GM19328 (cell line): ENCODE measurements around the gene JMJD8.

Experiments used
- ATAC-seq: cut with Tn5 transposase; IDR thresholded peaks from one replicate; pipeline ENCODE4 v1.9.1; 2021; ENCODE audit warnings: mild to moderate bottlenecking, moderate library complexity; ENCODE audit not compliant: unreplicated experiment

The JMJD8 gene

DNA sequence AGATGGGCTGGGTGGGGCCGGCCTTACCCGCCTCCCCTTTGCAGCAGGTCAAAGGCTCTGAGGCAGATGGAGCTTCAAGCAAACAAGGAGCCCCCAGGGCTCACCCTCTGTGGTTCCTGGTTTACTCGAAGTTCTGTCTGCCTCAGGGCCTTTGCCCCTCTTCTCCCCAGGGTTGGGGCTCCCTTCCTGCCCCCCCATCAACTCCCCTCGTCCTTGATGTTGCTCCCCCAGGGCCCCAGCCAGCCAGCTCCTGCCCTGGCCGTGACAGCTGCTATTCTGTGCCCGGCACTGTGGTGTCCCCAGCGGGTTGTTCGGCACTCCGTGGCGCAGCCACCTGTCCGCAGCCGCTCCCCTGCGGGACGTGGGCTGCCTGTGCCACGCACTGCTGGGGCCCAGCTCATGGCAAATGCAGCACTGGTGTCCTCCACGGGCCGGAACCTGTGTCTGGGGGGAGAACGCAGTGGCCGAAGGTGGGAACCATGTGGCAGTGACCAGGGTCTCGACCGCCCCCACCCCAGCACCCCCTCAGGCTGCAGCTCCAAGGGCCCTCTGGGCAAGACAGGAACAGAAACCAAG is 26.5 kb upstream of the JMJD8 start:
- ATAC-seq, result no peak

DNA sequence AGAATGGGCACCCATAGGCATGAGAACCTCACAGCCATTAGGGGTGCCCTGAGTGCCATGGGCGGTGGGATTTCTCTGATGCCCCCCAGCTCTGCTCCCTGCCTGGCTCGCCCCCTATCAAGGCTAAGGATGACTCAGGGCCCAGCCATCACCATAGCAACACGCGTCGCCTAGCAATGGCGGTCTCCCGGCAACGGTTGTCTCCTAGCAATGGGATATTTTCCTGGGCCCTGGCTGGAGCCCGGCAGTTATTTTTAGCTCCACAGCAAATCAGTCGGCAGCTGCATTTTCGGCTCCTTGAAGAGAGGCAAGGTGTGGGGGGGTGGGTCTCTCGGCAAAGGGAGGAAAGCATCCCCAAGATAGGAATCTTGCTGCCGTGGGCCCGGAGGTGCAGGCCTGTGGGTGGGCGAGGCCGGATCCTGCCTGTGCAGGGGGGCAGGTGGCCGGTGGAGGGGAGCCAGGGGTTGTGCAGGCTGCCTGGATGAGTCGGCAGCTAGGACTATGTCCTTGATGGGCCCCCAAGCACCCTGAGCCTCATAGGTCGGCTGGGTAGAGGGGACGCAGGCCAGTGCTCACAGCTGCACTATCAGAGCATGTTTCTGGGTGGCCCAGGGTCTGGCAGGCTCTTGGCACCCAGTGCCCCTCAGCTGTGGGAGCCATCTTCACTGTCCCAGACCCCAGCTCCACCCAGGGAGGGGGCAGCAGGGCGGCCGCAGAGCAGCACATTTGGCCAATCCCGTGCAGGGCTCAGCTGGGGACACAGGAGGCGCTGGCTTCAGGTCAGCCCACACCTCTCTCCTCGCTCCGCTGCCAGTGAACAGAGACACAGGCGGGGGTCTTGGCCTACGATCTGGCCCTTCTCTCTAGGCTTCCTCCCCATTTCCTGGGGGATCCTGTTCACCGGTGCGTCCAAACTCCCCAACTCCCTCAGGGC is 25.7 kb upstream of the JMJD8 start:
- no peak for ATAC-seq

DNA sequence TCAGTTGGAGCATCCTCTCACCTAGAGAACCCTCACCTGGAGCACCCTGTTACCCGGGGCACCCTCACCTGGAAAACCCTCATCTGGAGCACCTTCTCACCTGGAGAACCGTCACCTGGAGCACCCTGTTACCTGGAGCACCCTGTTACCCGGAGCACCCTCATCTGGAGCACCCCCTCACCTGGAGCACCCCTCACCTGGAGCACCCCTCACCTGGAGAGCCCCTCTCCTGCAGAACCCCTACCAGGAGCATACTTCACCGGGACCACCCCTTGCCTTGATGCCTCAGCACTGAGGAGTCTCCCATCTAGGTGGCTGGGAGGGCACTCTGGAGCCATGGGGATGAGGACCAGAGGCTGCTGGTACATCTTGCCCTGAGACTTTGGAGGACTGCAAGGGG is 24.8 kb upstream of the JMJD8 start:
- ATAC-seq, result no peak

DNA sequence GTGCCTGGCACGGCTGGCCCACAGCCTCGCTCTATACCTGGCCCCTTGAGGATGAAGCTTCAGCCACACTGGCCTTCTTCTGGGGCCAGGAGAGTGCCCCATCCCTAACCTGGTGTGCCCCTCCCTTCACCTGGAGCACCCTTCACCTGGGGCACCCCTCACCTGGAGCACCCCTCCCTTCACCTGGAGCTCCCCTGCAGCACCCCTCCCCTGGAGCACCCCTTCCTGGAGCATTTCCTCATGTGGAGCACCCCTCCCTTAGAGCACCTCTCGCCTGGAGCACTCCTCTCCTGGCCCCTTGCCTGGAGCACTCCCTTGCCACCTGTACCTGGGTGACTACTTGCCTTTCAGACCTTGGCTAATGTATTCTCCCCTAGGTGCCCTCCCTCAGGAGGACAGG is 23.9 kb upstream of the JMJD8 start:
- no peak for ATAC-seq

DNA sequence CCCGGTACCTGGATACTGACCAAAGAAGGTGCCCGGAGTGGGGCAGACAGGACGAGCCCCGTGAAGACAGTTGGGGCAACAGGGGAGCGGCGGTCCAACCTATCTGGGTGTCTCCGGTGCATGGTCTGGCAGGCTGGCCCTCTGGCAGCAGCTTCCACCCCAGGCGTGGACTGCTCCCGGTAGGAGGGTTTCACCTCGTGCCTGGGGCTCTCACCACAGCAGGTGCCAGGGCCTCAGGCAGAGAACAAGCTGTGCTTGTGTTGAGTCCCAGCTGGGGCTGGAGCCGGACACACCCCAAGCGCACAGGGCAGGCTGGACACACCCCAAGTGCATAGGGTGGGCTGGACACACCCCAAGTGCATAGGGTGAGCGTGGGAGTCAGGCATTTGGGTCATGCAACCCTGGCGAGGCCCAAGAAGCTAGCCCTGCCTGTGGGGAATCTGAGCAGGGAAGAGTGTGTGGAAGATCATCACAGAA is 23.0 kb upstream of the JMJD8 start:
- no peak for ATAC-seq

DNA sequence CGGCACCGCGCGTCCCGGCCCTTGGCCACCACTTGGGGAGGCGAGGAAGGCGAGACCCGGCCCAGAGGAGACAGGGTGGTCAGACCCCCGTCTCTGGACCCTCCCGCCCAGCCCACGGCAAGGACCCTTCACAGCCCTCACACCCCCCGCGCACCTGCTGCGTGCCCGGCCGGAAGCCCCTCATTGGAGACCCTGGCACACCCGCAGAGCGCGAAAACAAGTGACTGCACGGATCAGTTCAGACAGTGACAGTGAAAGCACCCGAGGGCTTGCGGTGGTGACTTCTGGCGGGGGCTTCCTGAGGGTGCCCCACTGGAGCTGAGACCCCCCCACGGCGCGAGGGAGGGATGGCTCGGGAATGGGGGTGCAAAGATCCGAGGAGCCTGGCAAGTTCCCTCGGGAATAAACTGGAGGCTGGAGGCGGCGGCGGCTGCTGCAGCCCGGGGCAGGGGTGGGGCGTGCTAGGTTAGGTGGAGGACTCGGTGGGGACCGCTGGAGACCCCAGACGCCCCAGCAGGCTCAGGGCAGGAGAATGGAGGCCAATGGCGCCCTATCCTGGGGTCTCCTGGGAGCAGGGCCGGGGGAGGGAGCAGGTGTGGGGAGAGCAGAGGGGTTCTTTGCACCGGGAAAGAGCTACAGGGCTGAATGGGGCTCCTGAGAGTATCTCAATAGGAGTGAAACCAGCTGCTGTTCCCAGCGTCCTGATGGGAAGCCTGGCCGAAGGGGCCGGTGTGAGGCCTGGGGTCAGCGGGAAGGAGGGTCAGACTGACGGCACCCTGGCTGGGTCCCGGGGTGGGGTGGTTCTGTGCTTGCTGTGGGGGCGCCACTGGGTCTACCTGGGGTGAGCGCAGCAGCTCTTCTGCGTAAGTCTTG is 22.3 kb upstream of the JMJD8 start:
- ATAC-seq, result no peak

DNA sequence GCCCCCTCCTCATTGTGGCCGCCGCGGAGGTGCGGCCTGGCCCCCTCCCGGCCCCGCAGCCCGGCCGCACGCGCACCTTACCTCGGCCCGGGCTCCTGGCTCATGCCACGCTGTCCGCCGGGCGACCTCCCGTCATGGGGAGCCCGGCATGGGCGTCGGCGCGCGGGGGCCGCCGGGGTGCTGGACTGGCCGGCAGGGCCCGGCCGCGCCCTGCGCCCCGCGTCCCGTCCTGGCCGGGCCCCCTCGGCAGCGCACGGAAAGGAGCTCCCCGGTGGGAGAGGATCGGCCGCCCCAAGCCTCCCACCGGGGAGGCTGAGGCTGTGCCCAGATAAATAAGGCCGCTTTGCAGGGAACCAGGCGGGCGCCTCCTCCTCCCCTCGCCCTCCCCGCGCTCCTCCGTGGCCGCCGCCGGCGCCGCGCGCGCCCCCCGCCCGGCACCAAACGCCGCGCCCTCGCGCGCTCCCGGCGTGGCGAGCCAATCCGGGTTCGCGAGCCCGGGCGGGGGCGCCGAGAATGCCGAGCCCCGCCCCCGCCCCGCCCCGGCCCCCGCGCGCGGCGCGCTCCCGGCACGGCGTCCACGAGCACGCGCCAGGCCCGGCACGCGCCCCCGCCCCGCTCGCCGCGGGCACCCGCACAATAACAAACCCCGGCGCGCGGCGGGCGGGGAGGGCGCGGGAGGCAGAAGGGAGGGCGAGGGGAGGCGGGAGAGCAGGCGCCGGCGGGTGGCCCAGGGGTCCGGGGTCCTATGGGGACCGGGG is 21.5 kb upstream of the JMJD8 start, which contains the start of gene FBXL16:
FBXL16 (minus strand) TSS at position 371 of the 758 bp plus-strand sequence. CDS start 8,396 bp downstream, outside the sequence.
- ATAC-seq, result no peak

DNA sequence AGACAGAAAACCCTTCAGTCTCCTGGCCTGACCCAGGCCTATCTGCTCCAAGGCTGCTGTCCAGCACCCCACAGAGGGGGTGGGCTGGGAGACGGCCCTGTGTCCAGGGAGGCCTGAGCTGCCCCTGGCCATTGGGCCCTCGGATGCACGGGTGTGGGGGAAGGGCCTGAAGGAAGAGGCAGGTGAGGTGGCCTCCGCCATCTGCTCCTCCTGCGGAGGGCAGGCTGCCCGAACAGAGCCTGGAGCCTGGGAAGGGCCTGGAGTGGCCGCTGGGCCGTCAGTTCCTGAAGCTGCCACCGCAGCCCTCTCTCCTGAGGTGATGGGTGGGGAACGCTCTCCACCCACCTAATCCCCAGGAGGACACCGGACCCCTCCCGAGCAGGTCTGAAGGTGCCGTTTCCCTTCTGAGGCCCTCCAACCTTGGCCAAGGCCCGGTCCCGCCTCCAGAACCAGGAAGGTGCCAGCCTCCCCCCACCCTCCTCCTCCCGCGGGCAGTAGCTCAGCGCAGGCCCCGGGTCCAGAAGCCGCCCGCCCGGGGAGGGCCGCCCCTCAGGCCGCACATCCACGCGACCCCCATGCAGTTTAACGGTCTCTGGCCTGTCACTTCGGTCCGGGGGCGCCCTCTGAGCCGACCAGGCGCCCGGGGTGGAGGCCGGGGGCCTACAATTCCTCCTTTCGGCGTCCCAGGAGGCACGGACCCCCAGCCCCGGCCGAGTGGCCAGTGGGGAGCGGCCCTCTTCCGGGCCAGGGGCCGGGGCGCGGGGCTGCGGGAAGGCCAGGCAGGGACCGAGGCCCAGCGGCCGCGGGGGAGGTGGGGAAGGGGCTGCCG is 20.6 kb upstream of the JMJD8 start:
- no peak for ATAC-seq

DNA sequence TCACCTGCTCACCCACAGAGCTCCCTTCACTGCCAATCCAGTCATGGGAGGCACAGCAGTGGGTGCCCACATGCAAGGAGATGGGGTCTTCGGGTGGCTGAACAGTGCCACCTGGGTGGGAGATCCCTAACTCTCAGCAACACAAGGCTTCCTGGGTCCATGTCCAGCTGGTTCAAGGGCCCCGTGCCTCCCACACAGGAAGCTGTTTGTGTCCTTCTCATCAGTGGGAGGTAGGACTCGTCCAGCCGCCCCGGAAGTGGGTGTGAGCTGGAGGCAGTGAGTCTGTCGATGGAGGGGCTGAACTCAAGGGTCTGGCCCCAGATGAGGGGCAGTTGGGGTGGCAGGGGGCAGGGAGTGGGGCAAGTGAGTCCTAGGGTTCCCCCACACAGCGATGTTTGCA is 19.9 kb upstream of the JMJD8 start:
- no peak for ATAC-seq

GRCh38 chr16:703406-703805 is 19.3 kb upstream of the JMJD8 start:
- no peak for ATAC-seq

- ATAC-seq, result no peak
Measured at GRCh38 chr16:702341-702740, 18.2 kb upstream of the JMJD8 start.

DNA sequence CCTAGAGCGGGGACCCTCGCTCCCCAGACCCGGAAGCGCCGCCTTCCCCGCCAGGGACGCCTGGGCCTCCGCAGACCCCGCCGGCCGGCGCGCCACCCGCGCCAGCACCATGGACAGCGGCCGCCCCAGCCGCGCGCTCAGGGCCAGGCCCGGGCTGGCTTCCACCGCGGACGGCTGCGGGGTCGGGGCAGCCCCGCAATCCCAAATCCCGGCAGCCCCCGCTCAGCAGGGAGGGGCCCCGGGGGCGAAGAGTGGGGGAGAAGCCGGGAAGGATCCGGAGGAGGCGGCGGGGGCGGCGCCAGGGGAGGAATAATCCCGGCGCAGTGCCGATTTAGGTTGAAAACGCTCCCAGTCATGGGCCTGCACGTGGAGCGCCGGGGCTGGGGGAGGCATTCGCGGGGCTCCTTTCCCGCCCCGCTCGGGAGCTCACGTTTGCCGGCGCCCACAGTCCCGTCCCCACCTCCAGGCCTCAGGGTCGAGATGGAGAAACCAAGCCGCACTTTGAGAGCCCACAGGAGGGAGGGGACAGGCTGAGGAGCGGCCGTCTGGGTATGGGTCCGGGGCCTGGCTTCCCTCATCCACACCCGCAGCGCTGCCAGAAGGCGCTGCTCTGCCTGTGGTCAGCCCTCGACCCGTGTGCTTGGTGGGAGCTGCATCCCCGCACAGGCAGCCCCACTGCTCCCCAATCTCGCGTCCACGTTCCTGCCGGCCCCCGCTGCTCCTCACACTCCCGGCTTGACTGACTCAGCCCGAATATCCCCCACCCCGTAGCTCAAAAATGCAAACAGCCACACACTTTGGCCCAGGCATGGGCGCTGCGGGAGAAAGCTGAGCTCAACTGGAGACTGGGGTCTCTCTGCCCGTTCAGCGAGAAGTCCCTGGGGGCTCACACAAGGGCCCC is 16.8 kb upstream of the JMJD8 start:
- ATAC-seq, result no peak

DNA sequence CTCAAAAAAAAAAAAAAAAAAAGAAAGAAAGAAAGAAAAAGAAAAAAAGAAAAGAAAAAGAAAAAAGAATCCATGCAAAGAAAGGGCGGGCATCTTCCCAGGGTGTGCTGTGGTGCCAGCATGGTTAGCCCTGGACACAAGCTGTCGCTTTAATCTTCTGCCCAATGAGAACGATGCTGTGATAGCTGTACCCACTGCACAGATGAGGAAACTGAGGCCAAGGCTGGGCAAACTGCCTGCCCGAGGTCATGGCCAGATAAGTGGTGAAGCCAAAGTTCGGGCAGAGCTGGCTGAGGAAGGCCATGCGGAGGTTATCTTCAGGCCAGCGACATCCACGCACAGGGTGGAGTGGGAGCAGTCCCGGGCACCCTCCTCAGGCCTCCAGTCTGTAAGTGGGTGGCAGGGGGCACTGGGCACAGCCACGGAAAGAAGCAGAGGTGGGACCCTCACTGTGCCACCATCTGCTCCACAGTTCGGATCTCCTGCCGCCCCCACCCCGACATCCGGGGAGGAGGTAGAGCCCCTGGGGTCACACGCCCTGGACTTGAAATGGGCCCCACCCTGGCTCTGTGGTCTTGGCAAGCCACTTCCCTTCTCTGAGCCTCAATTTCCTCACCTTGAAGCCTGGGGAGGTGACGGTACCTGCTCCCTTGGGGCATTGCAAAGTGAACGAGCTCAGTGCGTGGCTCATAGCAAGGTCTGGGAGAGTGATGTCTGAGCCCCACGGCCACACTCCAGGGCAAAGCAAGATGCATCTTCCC is 15.0 kb upstream of the JMJD8 start:
- ATAC-seq, result no peak

DNA sequence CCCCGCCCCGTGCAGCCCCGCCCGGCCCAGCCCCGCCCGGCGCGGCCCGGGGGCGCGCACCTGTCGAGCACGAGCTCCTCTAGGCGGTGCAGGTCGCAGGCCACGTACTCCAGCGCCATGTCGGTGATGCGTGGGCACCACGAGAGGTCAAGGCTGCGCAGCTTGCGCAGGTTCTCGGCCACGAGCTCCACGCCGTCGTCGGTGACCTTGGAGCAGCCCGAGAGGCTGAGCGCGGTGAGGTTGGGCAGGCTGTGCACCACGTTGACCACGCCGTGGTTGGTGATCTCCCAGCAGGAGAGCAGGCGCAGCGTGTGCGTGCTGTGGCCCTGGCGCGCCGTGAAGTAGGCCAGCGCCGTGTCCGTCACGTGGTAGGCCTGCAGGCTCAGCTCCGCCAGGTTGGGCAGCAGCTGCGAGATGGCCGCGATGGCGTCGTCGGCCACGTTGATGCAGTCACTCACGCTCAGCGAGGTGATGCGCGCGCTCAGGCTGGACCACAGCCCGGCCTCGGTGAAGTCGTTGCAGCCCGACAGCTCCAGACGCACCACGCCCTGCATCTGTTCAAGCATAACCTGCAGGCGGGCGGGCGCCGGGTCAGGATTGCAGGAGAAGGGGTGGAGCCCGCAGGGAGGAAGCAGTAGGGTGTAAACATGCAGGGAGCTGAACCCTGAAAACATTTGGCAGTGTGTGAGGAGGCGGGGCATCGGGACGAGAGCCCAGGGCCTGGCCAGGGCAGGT is 11.4 kb upstream of the JMJD8 start:
- ATAC-seq, result no peak

DNA sequence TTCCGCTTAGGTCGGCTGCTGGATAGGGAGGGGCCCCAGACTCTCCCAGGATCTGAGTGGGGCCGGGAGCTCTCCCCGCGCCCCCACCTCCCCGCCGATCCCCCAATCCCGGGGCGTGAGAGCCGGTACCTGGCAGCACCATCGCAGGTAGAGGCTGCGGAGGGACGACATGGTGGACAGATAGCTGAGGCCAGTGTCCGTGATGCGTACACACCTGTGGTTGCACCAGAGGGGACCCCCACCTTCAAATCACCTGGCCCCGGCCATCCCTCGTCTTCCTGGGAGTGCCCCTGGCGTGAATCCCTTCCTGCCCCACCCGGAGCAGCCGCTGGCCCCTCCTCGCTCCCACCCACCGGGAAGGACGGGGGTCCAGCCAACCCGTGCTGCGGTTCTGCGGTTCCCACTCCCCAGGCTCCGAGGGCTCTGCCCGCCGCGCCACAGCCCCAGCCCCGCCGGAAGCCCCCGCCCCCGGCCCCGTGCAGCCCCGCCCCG is 10.8 kb upstream of the JMJD8 start:
- ATAC-seq, result no peak

- ATAC-seq, result no peak
Measured at GRCh38 chr16:694187-694862, 10.2 kb upstream of the JMJD8 start.
